H1 (cell line): ENCODE data around the gene ENTREP1. TPM values are rescaled to one million over a fixed set of nuclear protein-coding genes. Genes with fewer than 3 reads are reported as not detected.

Experiments used
- CTCF ChIA-PET: fragments of 300-600 bp; sonication (Branson Sonifier 250); formaldehyde crosslinking; loops from one replicate; lab custom pipeline; 2021; ENCODE audit not compliant: partially characterized antibody; lab: Charles Lee
- POLR2A ChIA-PET: fragments of 300-600 bp; sonication (Branson Sonifier 250); formaldehyde crosslinking; loops from one replicate; lab custom pipeline; 2021; ENCODE audit warnings: inconsistent platforms; ENCODE audit not compliant: partially characterized antibody; lab: Charles Lee
- DNase-seq, 2 experiments: peaks; one replicate each; pipeline versions ENCODE4 v3.0.0 to v3.0.0-alpha.2; 2010 to 2022; ENCODE audit warnings: low spot score in 2 of 2, low read depth in 1 of 2, mixed read lengths in 1 of 2
- FAIRE-seq: peaks from 2 replicates; lab custom pipeline; 2011; peaks lifted over from hg19 to GRCh38; lab: Jason Lieb, UNC
- H2AFZ ChIP-seq: 2 replicates; pipeline ENCODE4 v1.8.1; 2012; ENCODE audit warnings: low read length, inconsistent platforms
- H2AK5ac ChIP-seq: 2 replicates; pipeline ENCODE4 v1.6.1; 2013; ENCODE audit warnings: low read depth, low read length
- H2BK120ac ChIP-seq: replicated peaks from 2 replicates; pipeline ENCODE3; 2013; ENCODE audit warnings: low read depth, low read length, inconsistent platforms
- H2BK12ac ChIP-seq: 2 replicates; pipeline ENCODE4 v1.6.1; 2013; ENCODE audit warnings: low read depth, low read length
- H2BK15ac ChIP-seq: 2 replicates; pipeline ENCODE4 v1.6.1; 2013; ENCODE audit warnings: low read length
- H2BK20ac ChIP-seq: 2 replicates; pipeline ENCODE4 v1.6.1; 2013; ENCODE audit warnings: low read length
- H2BK5ac ChIP-seq: 2 replicates; pipeline ENCODE4 v1.6.1; 2013; ENCODE audit warnings: low read depth, low read length
- H3K14ac ChIP-seq: 2 replicates; pipeline ENCODE4 v1.6.1; 2013; ENCODE audit warnings: inconsistent platforms; ENCODE audit not compliant: insufficient read length
- H3K18ac ChIP-seq: 2 replicates; pipeline ENCODE4 v1.6.1; 2013; ENCODE audit warnings: low read length; ENCODE audit errors: extremely low read depth
- H3K23ac ChIP-seq: 2 replicates; pipeline ENCODE4 v1.6.1; 2013; ENCODE audit warnings: inconsistent platforms; ENCODE audit not compliant: insufficient read length
- H3K23me2 ChIP-seq: 2 replicates; pipeline ENCODE4 v1.6.1; 2013; ENCODE audit warnings: low read depth, low read length
- H3K27ac ChIP-seq: 2 replicates; pipeline ENCODE4 v1.6.1; 2011; ENCODE audit warnings: low read depth, low read length, inconsistent platforms
- H3K27me3 ChIP-seq, 4 experiments: replicated peaks in 1 of 4; 1 replicate in 1 of 4; 2 replicates in 3 of 4; pipeline versions ENCODE4 v1.6.1 to v1.8.1; 2011 to 2013; ENCODE audit warnings: low read length in 3 of 4, mild to moderate bottlenecking in 3 of 4, inconsistent platforms in 2 of 4, mixed read lengths in 2 of 4, moderate library complexity in 1 of 4; ENCODE audit not compliant: control insufficient read depth in 3 of 4, insufficient read depth in 3 of 4; ENCODE audit errors: extremely low read depth in 1 of 4
- H3K36me3 ChIP-seq, 4 experiments: 2 replicates each; pipeline versions ENCODE4 v1.6.1 to v1.8.1; 2011 to 2013; ENCODE audit warnings: mild to moderate bottlenecking in 4 of 4, low read length in 3 of 4, moderate library complexity in 2 of 4, control low read depth in 1 of 4, inconsistent platforms in 1 of 4; ENCODE audit not compliant: insufficient read depth in 4 of 4, control insufficient read depth in 2 of 4
- H3K4ac ChIP-seq: replicated peaks from 2 replicates; pipeline ENCODE3; 2013; ENCODE audit warnings: low read length, low read depth, mixed read lengths, inconsistent platforms; ENCODE audit not compliant: insufficient read length
- H3K4me1 ChIP-seq, 4 experiments: replicated peaks in 1 of 4; 1 replicate in 1 of 4; 2 replicates in 3 of 4; pipeline versions ENCODE4 v1.6.1 to v1.8.1; 2011 to 2013; ENCODE audit warnings: low read length in 3 of 4, inconsistent platforms in 2 of 4, mixed read lengths in 1 of 4; ENCODE audit not compliant: insufficient read depth in 4 of 4, control insufficient read depth in 3 of 4
- H3K4me2 ChIP-seq, 2 experiments: 2 replicates each; pipeline versions ENCODE4 v1.6.1 to v1.8.1; 2011 to 2013; ENCODE audit warnings: low read depth in 2 of 2, low read length in 2 of 2, control low read depth in 1 of 2, inconsistent platforms in 1 of 2, mild to moderate bottlenecking in 1 of 2; ENCODE audit not compliant: insufficient read depth in 1 of 2
- H3K4me3 ChIP-seq, 4 experiments: fragments of 200-600, 300-600 bp in 1 of 4; sonication (generic), shearing (Covaris generic), sonication (Bioruptor Twin) in 1 of 4; 2 replicates each; pipeline versions ENCODE4 v1.5.1 to v1.8.1; 2011 to 2016; ENCODE audit warnings: low read length in 4 of 4, low read depth in 3 of 4, control low read depth in 2 of 4, inconsistent platforms in 2 of 4, mild to moderate bottlenecking in 2 of 4, mixed read lengths in 1 of 4, moderate library complexity in 1 of 4; ENCODE audit not compliant: insufficient read depth in 2 of 4; ENCODE audit errors: extremely low read depth in 1 of 4
- H3K56ac ChIP-seq: replicated peaks from 2 replicates; pipeline ENCODE3; 2013; ENCODE audit warnings: low read depth, mild to moderate bottlenecking, mixed read lengths, low read length, inconsistent platforms; ENCODE audit not compliant: insufficient read length
- H3K79me1 ChIP-seq: 2 replicates; pipeline ENCODE4 v1.6.1; 2013; ENCODE audit warnings: low read depth, low read length, control low read depth
- H3K79me2 ChIP-seq, 2 experiments: 2 replicates each; pipeline versions ENCODE4 v1.6.1 to v1.8.1; 2012 to 2013; ENCODE audit warnings: low read length in 2 of 2, mild to moderate bottlenecking in 2 of 2, inconsistent platforms in 1 of 2; ENCODE audit not compliant: insufficient read depth in 2 of 2, control insufficient read depth in 1 of 2
- H3K9ac ChIP-seq, 4 experiments: replicated peaks in 1 of 4; 1 replicate in 1 of 4; 2 replicates in 3 of 4; pipeline versions ENCODE4 v1.6.1 to v1.8.1; 2011 to 2013; ENCODE audit warnings: low read depth in 3 of 4, low read length in 3 of 4, control low read depth in 2 of 4, mild to moderate bottlenecking in 2 of 4, moderate library complexity in 2 of 4, inconsistent platforms in 1 of 4; ENCODE audit errors: extremely low read depth in 1 of 4
- H3K9me3 ChIP-seq, 2 experiments: 2 replicates each; pipeline versions ENCODE4 v1.6.1 to v1.8.1; 2012 to 2013; ENCODE audit warnings: mild to moderate bottlenecking in 2 of 2, moderate library complexity in 2 of 2, control low read depth in 1 of 2, inconsistent platforms in 1 of 2, low read depth in 1 of 2, low read length in 1 of 2, mixed read lengths in 1 of 2; ENCODE audit not compliant: insufficient read depth in 2 of 2
- H4K20me1 ChIP-seq, 2 experiments: replicated peaks in 1 of 2; 2 replicates each; pipeline versions ENCODE3 to v1.8.1; 2011 to 2013; ENCODE audit warnings: inconsistent platforms in 2 of 2, low read length in 2 of 2, mild to moderate bottlenecking in 1 of 2; ENCODE audit not compliant: insufficient read depth in 2 of 2, control insufficient read depth in 1 of 2
- H4K5ac ChIP-seq: 2 replicates; pipeline ENCODE4 v1.6.1; 2013; ENCODE audit warnings: low read length, low read depth, mixed read lengths, inconsistent platforms; ENCODE audit not compliant: insufficient read length
- H4K8ac ChIP-seq: 2 replicates; pipeline ENCODE4 v1.8.0; 2013; ENCODE audit warnings: mild to moderate bottlenecking, moderate library complexity, low read length, inconsistent platforms; ENCODE audit not compliant: insufficient read depth; ENCODE audit errors: extremely low read depth
- H4K91ac ChIP-seq: replicated peaks from 2 replicates; pipeline ENCODE3; 2013; ENCODE audit warnings: low read length, mixed read lengths, inconsistent platforms; ENCODE audit not compliant: insufficient read length
- CHD1 ChIP-seq: IDR thresholded peaks from 2 replicates; pipeline ENCODE4 v1.6.1; 2012; ENCODE audit warnings: low read depth, low read length, improper control_type of control experiment
- CTCF ChIP-seq, 3 experiments: IDR thresholded peaks; 1 replicate in 2 of 3; 2 replicates in 1 of 3; pipeline versions ENCODE4 v1.5.1 to v1.6.1; 2011; ENCODE audit warnings: low read length in 3 of 3, mild to moderate bottlenecking in 3 of 3, inconsistent platforms in 2 of 3, low read depth in 1 of 3, moderate library complexity in 1 of 3; ENCODE audit not compliant: insufficient read depth in 1 of 3; ENCODE audit errors: control extremely low read depth in 1 of 3
- HDAC2 ChIP-seq, 2 experiments: fragments of 300-600 bp in 1 of 2; sonication (generic) in 1 of 2; IDR thresholded peaks; 2 replicates each; pipeline ENCODE4 v1.6.1; 2011 to 2012; ENCODE audit warnings: low read depth in 2 of 2, low read length in 2 of 2, mild to moderate bottlenecking in 2 of 2, moderate library complexity in 2 of 2, borderline replicate concordance in 1 of 2, inconsistent platforms in 1 of 2
- WGBS, 2 experiments: shearing (Covaris generic) in 1 of 2; methylation state at CpG; one replicate each; pipeline versions ENCODE4 v1.1.6 to v1.1.7; 2013 to 2015; ENCODE audit warnings: low lambda C conversion rate in 2 of 2, mixed read lengths in 2 of 2, inconsistent platforms in 1 of 2, low coverage in 1 of 2, missing lambda C conversion rate in 1 of 2; ENCODE audit not compliant: insufficient replicate concordance in 2 of 2, insufficient coverage in 1 of 2, insufficient read length in 1 of 2; ENCODE audit errors: extremely low coverage in 1 of 2, missing lambda C conversion rate in 1 of 2; 5-methylcytosine and 5-hydroxymethylcytosine counted together
- polyA plus RNA-seq, 7 experiments: library from polyadenylated mRNA; depleted of rRNA in 3 of 7; stranded (reverse) in 5 of 7; unstranded in 2 of 7; fragments of >200 nt in 5 of 7; fragments of 200-250 nt in 2 of 7; gene quantifications; 1 replicate in 5 of 7; 2 replicates in 1 of 7; 4 replicates in 1 of 7; pipeline versions ENCODE4 v1.2.1 to v1.2.3, GENCODE V29; 2011 to 2013; ENCODE audit warnings: missing spikeins in 2 of 7, mixed read lengths in 2 of 7
- total RNA-seq: library from RNA; stranded (reverse); fragmentation: NEBNext Ultra II Directional; extraction: Animal tissue kit (Norgen Biotek cat#: 25700); gene quantifications from 2 replicates; pipeline ENCODE4 v1.2.1, GENCODE V29; 2021

Gene ENTREP1
- total and polyA plus RNA-seq, 2 of the 8 experiments (the other 6 are each of a cell fraction or from before 2014, with no cell fraction given): 15.3 to 25.0 TPM

DNA sequence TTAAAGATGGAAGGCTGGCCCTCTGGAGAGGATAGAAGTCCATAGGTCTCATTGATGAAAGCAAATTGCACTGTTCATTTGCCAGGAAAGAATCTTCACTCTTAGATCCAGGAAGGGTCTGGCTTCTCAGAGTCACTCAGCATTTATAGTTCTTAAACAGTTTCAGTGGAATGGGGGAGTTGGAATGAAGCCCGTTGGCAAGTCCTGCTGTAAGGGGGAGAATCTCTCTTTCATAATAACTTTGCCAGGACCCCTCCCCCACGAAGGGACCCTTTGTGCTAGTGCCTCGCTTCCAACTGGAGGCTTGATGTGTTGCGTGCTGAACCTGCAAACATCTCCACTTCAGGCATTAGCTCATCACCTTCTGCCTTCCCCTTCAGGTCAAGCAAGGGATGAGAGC lies 57.1 kb downstream of the ENTREP1 start:
- Histone ChIP-seq H3K23me2 (no peaks in the 10 kb centered on the region), H3K79me1 (no peaks in the 10 kb centered on the region), H3K9ac (no peak overlapping the region), H2BK5ac (no peak overlapping the region), H4K5ac (no peak overlapping the region), H3K79me2 (no peaks in the 10 kb centered on the region), H3K9me3 (no peaks in the 10 kb centered on the region), H3K27me3 (no peaks in the 10 kb centered on the region), H4K20me1 (no peaks in the 10 kb centered on the region), H2BK20ac (no peak overlapping the region), H2BK12ac (no peak overlapping the region), H3K56ac (no peak overlapping the region), H3K36me3 (peaks cover 0 to 3% (median under 1%) of the 10 kb centered on the region in 4 experiments; a peak in 3 of 8 replicates), H4K8ac (no peak overlapping the region), H3K14ac (no peak overlapping the region), H3K4me1 (peaks cover 0 to 4% (median under 1%) of the 10 kb centered on the region in 4 experiments; a peak in 2 of 7 replicates), H3K4me3 (no peak overlapping the region), H3K23ac (no peak overlapping the region), H2AFZ (no peak overlapping the region), H3K4me2 (no peak overlapping the region), H3K18ac (no peak overlapping the region), H3K27ac (no peak overlapping the region), H2BK15ac (no peak overlapping the region), H3K4ac (no peak overlapping the region), H2BK120ac (no peak overlapping the region), H2AK5ac (no peak overlapping the region), H4K91ac (no peak overlapping the region)
- TF ChIP-seq CTCF (IDR thresholded peaks at IDR 0.05; ENCODE audit: control extremely low read depth in 1 of 3, insufficient read depth in 1 of 3, low read depth in 1 of 3, low read length in 3 of 3) (peak in 1 of 3 experiments; percentile 1; a peak in 1 of 4 replicates), HDAC2 (IDR thresholded peaks at IDR 0.05; ENCODE audit: borderline replicate concordance in 1 of 2, low read depth in 2 of 2, low read length in 2 of 2) (no peak), CHD1 (no peak)
- FAIRE-seq (no peak), DNase-seq (no peak)
- CTCF ChIA-PET: no interaction called here
- POLR2A ChIA-PET: interaction anchor here (1.0 to 1.8 kb wide), 4 partner anchors 11 to 74 kb away, joined by 3 to 7 read pairs (median 3); no protein-coding TSS in a partner anchor
- 84% methylated on average over 4 of the region's 4 CpGs; no CpG with 5 or more reads in 1 of the 2 experiments for WGBS, 2 experiments
